ENCODE measurements around the gene COL8A2. TPM values are rescaled to one million over a fixed set of nuclear protein-coding genes. Genes with fewer than 3 reads are reported as not detected.
A peak's percentile ranks its signal among the peaks of the same experiment; 100 is the strongest.

Gene COL8A2
- total RNA-seq, 4 donors from 2014 or later, result 0.61 to 1.6 (median 0.81) TPM

GRCh38 chr1:36151845-36152203 lies 26.8 kb upstream of the COL8A2 start:
- H3K4me1 ChIP-seq, result peaks cover 42 to 60% of the 10 kb centered on the region in 2 donors
- H3K27me3 ChIP-seq, result no peaks in the 10 kb centered on the region
- H3K27ac ChIP-seq, result peak overlapping the region; percentile 90 to 100 (median 98)
- ATAC-seq (no peak), DNase-seq (peak in 1 of 2 donors; percentile 30)
- no peak overlapping the region for H3K4me3 ChIP-seq
- TF ChIP-seq POLR2A (IDR thresholded peaks at IDR 0.05) (no peak), CTCF (IDR thresholded peaks at IDR 0.05 in 4 of 5, conservative IDR thresholded peaks at IDR 0.05 in 1 of 5) (no peak)
- in situ Hi-C loops (cut with MboI; ENCODE audit: low sequenced_read_pairs in 4 of 4), result loop anchor here in 3 of 4 donors (5.0 to 10.0 kb wide), 3 partner anchors 35 to 135 kb away; no protein-coding TSS in a partner anchor
- no peaks in the 10 kb centered on the region for H3K9me3 ChIP-seq
- intact Hi-C loops (cut with DNase I; ENCODE audit: low total_unique reads), result no loop called here
- peaks cover 0 to 3% of the 10 kb centered on the region in 2 donors for H3K36me3 ChIP-seq

DNA sequence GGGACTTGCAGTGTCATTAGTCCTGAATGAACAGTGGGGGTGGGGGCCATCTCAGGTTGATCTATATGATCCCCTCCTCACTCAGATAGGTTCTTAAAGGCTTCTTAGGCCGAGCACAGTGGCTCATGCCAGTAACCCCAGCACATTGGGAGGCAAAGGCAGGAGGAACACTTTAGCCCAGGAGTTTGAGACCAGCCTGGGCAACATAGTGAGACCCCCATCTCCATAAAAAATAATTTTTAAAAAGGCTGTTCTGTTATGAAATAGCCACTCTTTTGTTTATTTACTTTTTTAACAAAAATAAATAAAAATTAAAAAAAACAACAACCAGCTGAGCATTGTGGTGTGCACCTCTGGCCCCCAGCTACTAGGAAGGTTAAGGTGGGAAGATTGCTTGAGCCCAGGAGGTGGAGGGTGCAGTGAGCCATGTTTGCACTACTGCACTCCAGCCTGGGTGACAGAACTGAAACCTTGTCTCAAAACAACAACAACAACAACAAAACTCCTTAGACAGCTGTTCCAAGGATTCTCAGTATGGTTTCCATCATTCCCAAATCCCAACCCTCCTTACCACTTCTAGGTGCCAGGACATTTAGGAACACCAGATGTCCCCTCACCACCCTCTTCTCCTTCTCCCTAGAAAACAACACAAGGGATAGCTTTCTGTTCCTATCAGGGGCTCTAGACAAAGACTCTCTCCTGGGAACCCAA lies 26.3 kb upstream of the COL8A2 start:
- Histone ChIP-seq H3K27me3 (no peaks in the 10 kb centered on the region), H3K9me3 (no peaks in the 10 kb centered on the region), H3K4me1 (peaks cover 45 to 61% of the 10 kb centered on the region in 2 donors), H3K27ac (peak overlapping the region; percentile 90 to 100 (median 98)), H3K36me3 (peaks cover 0 to 4% of the 10 kb centered on the region in 2 donors), H3K4me3 (peak overlapping the region in 3 of 4 donors; percentile 14 to 38 (median 22))
- TF ChIP-seq CTCF (IDR thresholded peaks at IDR 0.05 in 4 of 5, conservative IDR thresholded peaks at IDR 0.05 in 1 of 5) (no peak), POLR2A (IDR thresholded peaks at IDR 0.05) (no peak)
- intact Hi-C loops (cut with DNase I; ENCODE audit: low total_unique reads), result no loop called here
- DNase-seq (no peak), ATAC-seq (no peak)
- in situ Hi-C loops (cut with MboI; ENCODE audit: low sequenced_read_pairs in 4 of 4), result loop anchor here in 3 of 4 donors (5.0 to 10.0 kb wide), 3 partner anchors 36 to 136 kb away; no protein-coding TSS in a partner anchor

- H3K4me3 ChIP-seq, result peak overlapping the region; percentile 14 to 86 (median 32)
- H3K27me3 ChIP-seq, result no peaks in the 10 kb centered on the region
- H3K36me3 ChIP-seq, result peaks cover 0 to 4% of the 10 kb centered on the region in 2 donors
- H3K4me1 ChIP-seq, result peaks cover 45 to 61% of the 10 kb centered on the region in 2 donors
- H3K9me3 ChIP-seq, result no peaks in the 10 kb centered on the region
- peak overlapping the region; percentile 90 to 100 (median 98) for H3K27ac ChIP-seq
- peak; percentile 41 to 74 for TF ChIP-seq POLR2A (IDR thresholded peaks at IDR 0.05)
- TF ChIP-seq CTCF (IDR thresholded peaks at IDR 0.05 in 4 of 5, conservative IDR thresholded peaks at IDR 0.05 in 1 of 5), result no peak
- intact Hi-C loops (cut with DNase I; ENCODE audit: low total_unique reads) (no loop called here), in situ Hi-C loops (cut with MboI; ENCODE audit: low sequenced_read_pairs in 4 of 4) (loop anchor here in 3 of 4 donors (5.0 to 10.0 kb wide), 3 partner anchors 37 to 137 kb away; no protein-coding TSS in a partner anchor)
- DNase-seq, result peak; percentile 94 to 98
- peak; percentile 66 to 67 for ATAC-seq
These were observed 25.5 kb upstream of the COL8A2 start for GRCh38 chr1:36150296-36151133.

DNA sequence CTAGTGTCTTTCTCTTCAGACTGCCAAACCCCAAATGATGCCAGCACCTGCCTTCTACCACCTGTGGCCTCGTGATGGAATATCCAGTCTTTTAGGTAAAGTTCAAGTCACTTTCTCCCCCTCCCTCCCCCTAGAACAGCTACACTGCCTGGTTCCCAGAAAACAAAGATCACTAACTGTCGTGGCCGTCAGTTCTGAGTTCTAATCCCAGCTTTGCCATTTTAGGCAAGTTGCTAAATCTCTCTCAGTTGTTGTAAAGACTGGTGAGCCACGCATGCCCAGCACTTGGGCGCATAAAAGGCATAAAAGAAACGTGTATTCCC lies 24.9 kb upstream of the COL8A2 start:
- H3K27me3 ChIP-seq, result no peaks in the 10 kb centered on the region
- ATAC-seq (no peak), DNase-seq (no peak)
- peak overlapping the region in 3 of 4 donors; percentile 11 to 86 (median 18) for H3K4me3 ChIP-seq
- intact Hi-C loops (cut with DNase I; ENCODE audit: low total_unique reads) (loop anchor here (1.0 to 2.0 kb wide), 6 partner anchors 25 to 1709 kb away; partner anchors contain the start of genes MTF1 and THRAP3), in situ Hi-C loops (cut with MboI; ENCODE audit: low sequenced_read_pairs in 4 of 4) (loop anchor here in 3 of 4 donors (5.0 to 10.0 kb wide), 4 partner anchors 37 to 137 kb away; no protein-coding TSS in a partner anchor)
- peak overlapping the region; percentile 90 to 100 (median 98) for H3K27ac ChIP-seq
- no peak for TF ChIP-seq POLR2A (IDR thresholded peaks at IDR 0.05)
- TF ChIP-seq CTCF (IDR thresholded peaks at IDR 0.05 in 4 of 5, conservative IDR thresholded peaks at IDR 0.05 in 1 of 5), result no peak
- peaks cover 41 to 56% of the 10 kb centered on the region in 2 donors for H3K4me1 ChIP-seq
- no peaks in the 10 kb centered on the region for H3K9me3 ChIP-seq
- H3K36me3 ChIP-seq, result peaks cover 0 to 4% of the 10 kb centered on the region in 2 donors
